HepG2 (cell line): ENCODE results near the gene PSENEN. TPM values are rescaled to one million over a fixed set of nuclear protein-coding genes. Genes with fewer than 3 reads are reported as not detected.

Experiments used
- EZH2 ChIP-seq: conservative IDR thresholded peaks from 2 replicates; pipeline ENCODE4 v1.6.1; 2012; ENCODE audit warnings: mild to moderate bottlenecking, low read depth, low read length, moderate library complexity
- REPIN1 ChIP-seq: sonication (generic); formaldehyde crosslinking; IDR thresholded peaks from 2 replicates; pipeline ENCODE4 v1.8.0; 2022; ENCODE audit warnings: missing genetic modification reagents, low read depth, mild to moderate bottlenecking, borderline replicate concordance
- TGIF2 ChIP-seq: IDR thresholded peaks from 2 replicates; pipeline ENCODE4 v1.6.1; 2016; ENCODE audit warnings: control low read depth, missing compliant biosample characterization
- ZNF441 ChIP-seq: sonication (generic); formaldehyde crosslinking; IDR thresholded peaks from 2 replicates; pipeline ENCODE4 v1.7.0; 2021; ENCODE audit warnings: missing genetic modification reagents, borderline replicate concordance
- ZNF562 ChIP-seq: sonication (generic); formaldehyde crosslinking; IDR thresholded peaks from 2 replicates; pipeline ENCODE4 v1.8.0; 2022; ENCODE audit warnings: missing genetic modification reagents, borderline replicate concordance
- polyA plus RNA-seq, 8 experiments: library from polyadenylated mRNA; depleted of rRNA in 3 of 8; stranded (reverse) in 7 of 8; unstranded in 1 of 8; fragments of >200 nt; fragmentation: Illumina TruSeq in 4 of 8; extraction: Trizol in 4 of 8; gene quantifications; 2 replicates each; pipeline versions ENCODE4 v1.2.1 to v1.2.3, GENCODE V29; 2011 to 2016; ENCODE audit warnings: low read depth in 4 of 8, missing spikeins in 1 of 8, mixed read lengths in 1 of 8; ENCODE audit not compliant: insufficient read depth in 1 of 8
- total RNA-seq, 5 experiments: library from RNA; depleted of rRNA; stranded (reverse); fragments of >200 nt; fragmentation: Illumina TruSeq; extraction: Trizol; gene quantifications; 2 replicates each; pipeline ENCODE4 v1.2.3, GENCODE V29; 2016; ENCODE audit warnings: low read depth in 1 of 5
- TF ChIP-seq, protein P1 (sequence below): IDR thresholded peaks from 2 replicates; pipeline ENCODE4 v1.6.1; 2016; ENCODE audit warnings: missing compliant biosample characterization, missing genetic modification reagents, borderline replicate concordance
- TF ChIP-seq, protein P2 (sequence below): sonication (generic); formaldehyde crosslinking; IDR thresholded peaks from 2 replicates; pipeline ENCODE4 v1.8.1; 2022; ENCODE audit warnings: low read depth, mild to moderate bottlenecking, missing genetic modification reagents
- TF ChIP-seq, protein P3 (sequence below): sonication (generic); formaldehyde crosslinking; IDR thresholded peaks from 2 replicates; pipeline ENCODE4 v1.5.0; 2020; ENCODE audit warnings: missing genetic modification reagents, mild to moderate bottlenecking, borderline replicate concordance
- TF ChIP-seq, protein P4 (sequence below): sonication (generic); formaldehyde crosslinking; IDR thresholded peaks from 2 replicates; pipeline ENCODE4 v1.4.0; 2020; ENCODE audit warnings: missing genetic modification reagents, borderline replicate concordance
- TF ChIP-seq, protein P5 (sequence below): sonication (generic); formaldehyde crosslinking; IDR thresholded peaks from 2 replicates; pipeline ENCODE4 v1.8.1; 2023; ENCODE audit warnings: mild to moderate bottlenecking, missing genetic modification reagents

Gene PSENEN
- total and polyA plus RNA-seq, 2 of the 13 experiments (the other 11 are each of a cell fraction or from before 2014, with no cell fraction given), result 16.9 to 34.2 TPM

DNA sequence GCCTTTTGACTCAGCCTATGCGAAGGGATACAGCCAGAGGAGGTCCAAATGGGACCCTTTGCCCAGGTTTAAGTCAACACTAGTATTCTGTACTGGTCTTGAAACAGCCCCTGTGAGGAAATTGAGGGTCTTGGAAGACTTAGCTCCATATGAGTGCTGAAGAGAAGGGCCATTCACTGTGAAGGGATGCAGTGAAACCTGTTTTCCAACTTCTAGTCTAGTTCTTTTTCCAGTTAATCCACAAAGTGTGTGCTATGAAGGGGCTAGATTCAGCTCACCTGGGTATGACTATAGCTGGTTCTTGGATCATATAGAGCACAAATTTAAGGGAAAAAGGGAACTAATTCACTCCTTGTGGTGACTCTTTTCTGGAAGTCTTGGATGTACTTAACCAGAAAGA, 37.1 kb upstream of the PSENEN start (continued):
- TF ChIP-seq, protein P1, sequence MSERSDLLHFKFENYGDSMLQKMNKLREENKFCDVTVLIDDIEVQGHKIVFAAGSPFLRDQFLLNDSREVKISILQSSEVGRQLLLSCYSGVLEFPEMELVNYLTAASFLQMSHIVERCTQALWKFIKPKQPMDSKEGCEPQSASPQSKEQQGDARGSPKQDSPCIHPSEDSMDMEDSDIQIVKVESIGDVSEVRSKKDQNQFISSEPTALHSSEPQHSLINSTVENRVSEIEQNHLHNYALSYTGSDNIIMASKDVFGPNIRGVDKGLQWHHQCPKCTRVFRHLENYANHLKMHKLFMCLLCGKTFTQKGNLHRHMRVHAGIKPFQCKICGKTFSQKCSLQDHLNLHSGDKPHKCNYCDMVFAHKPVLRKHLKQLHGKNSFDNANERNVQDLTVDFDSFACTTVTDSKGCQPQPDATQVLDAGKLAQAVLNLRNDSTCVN (CRISPR knock-in tag), result no peak
- TF ChIP-seq REPIN1 (CRISPR knock-in tag) (no peak), TGIF2 (CRISPR knock-in tag) (no peak), ZNF562 (CRISPR knock-in tag) (no peak), ZNF441 (CRISPR knock-in tag) (no peak), EZH2 (no peak)
- TF ChIP-seq, protein P2, sequence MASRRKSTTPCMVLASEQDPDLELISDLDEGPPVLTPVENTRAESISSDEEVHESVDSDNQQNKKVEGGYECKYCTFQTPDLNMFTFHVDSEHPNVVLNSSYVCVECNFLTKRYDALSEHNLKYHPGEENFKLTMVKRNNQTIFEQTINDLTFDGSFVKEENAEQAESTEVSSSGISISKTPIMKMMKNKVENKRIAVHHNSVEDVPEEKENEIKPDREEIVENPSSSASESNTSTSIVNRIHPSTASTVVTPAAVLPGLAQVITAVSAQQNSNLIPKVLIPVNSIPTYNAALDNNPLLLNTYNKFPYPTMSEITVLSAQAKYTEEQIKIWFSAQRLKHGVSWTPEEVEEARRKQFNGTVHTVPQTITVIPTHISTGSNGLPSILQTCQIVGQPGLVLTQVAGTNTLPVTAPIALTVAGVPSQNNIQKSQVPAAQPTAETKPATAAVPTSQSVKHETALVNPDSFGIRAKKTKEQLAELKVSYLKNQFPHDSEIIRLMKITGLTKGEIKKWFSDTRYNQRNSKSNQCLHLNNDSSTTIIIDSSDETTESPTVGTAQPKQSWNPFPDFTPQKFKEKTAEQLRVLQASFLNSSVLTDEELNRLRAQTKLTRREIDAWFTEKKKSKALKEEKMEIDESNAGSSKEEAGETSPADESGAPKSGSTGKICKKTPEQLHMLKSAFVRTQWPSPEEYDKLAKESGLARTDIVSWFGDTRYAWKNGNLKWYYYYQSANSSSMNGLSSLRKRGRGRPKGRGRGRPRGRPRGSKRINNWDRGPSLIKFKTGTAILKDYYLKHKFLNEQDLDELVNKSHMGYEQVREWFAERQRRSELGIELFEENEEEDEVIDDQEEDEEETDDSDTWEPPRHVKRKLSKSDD, result no peak
- TF ChIP-seq, protein P3, sequence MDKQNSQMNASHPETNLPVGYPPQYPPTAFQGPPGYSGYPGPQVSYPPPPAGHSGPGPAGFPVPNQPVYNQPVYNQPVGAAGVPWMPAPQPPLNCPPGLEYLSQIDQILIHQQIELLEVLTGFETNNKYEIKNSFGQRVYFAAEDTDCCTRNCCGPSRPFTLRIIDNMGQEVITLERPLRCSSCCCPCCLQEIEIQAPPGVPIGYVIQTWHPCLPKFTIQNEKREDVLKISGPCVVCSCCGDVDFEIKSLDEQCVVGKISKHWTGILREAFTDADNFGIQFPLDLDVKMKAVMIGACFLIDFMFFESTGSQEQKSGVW (CRISPR knock-in tag), result no peak
- TF ChIP-seq, protein P4, sequence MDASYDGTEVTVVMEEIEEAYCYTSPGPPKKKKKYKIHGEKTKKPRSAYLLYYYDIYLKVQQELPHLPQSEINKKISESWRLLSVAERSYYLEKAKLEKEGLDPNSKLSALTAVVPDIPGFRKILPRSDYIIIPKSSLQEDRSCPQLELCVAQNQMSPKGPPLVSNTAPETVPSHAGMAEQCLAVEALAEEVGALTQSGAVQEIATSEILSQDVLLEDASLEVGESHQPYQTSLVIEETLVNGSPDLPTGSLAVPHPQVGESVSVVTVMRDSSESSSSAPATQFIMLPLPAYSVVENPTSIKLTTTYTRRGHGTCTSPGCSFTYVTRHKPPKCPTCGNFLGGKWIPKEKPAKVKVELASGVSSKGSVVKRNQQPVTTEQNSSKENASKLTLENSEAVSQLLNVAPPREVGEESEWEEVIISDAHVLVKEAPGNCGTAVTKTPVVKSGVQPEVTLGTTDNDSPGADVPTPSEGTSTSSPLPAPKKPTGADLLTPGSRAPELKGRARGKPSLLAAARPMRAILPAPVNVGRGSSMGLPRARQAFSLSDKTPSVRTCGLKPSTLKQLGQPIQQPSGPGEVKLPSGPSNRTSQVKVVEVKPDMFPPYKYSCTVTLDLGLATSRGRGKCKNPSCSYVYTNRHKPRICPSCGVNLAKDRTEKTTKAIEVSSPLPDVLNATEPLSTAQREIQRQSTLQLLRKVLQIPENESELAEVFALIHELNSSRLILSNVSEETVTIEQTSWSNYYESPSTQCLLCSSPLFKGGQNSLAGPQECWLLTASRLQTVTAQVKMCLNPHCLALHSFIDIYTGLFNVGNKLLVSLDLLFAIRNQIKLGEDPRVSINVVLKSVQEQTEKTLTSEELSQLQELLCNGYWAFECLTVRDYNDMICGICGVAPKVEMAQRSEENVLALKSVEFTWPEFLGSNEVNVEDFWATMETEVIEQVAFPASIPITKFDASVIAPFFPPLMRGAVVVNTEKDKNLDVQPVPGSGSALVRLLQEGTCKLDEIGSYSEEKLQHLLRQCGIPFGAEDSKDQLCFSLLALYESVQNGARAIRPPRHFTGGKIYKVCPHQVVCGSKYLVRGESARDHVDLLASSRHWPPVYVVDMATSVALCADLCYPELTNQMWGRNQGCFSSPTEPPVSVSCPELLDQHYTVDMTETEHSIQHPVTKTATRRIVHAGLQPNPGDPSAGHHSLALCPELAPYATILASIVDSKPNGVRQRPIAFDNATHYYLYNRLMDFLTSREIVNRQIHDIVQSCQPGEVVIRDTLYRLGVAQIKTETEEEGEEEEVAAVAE (CRISPR knock-in tag), result no peak
- TF ChIP-seq, protein P5, sequence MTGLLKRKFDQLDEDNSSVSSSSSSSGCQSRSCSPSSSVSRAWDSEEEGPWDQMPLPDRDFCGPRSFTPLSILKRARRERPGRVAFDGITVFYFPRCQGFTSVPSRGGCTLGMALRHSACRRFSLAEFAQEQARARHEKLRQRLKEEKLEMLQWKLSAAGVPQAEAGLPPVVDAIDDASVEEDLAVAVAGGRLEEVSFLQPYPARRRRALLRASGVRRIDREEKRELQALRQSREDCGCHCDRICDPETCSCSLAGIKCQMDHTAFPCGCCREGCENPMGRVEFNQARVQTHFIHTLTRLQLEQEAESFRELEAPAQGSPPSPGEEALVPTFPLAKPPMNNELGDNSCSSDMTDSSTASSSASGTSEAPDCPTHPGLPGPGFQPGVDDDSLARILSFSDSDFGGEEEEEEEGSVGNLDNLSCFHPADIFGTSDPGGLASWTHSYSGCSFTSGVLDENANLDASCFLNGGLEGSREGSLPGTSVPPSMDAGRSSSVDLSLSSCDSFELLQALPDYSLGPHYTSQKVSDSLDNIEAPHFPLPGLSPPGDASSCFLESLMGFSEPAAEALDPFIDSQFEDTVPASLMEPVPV (CRISPR knock-in tag), result no peak
